ENCODE data around the gene LAPTM5. TPM values are rescaled to one million over a fixed set of nuclear protein-coding genes. Genes with fewer than 3 reads are reported as not detected.
A peak's percentile ranks its signal among the peaks of the same experiment; 100 is the strongest.

LAPTM5 gene
- total RNA-seq, 1 experiment from 2014 or later: 1.3 TPM

GRCh38 chr1:30718636-30719405, 38.8 kb downstream of the LAPTM5 start:
- DNase-seq (ENCODE audit: low read depth): peak; percentile 95

- peak; percentile 93 for DNase-seq (ENCODE audit: low read depth)
Measured at GRCh38 chr1:30718091-30718635, 39.4 kb downstream of the LAPTM5 start.

DNA sequence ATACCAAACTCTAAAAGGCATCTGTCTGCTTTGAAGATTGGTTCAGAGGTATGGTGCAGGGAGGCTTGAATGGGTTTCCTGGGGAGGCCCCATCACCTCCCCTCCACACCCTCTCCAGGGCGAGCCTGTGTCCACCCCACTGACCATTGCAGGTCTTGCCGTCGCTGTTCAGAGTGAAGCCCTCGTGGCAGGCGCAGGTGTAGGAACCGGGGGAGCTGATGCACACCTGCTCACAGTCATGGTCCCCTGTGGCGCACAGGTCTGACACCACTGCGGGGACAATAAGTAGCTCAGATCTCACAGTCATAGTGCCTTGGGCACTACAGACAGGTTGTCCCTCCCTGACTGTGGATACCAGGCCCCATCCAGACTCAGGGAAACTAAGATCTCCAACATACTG, 40.9 kb downstream of the LAPTM5 start:
- DNase-seq (ENCODE audit: low read depth): no peak

GRCh38 chr1:30715886-30716285, 41.7 kb downstream of the LAPTM5 start:
- no peak for DNase-seq (ENCODE audit: low read depth)

DNA sequence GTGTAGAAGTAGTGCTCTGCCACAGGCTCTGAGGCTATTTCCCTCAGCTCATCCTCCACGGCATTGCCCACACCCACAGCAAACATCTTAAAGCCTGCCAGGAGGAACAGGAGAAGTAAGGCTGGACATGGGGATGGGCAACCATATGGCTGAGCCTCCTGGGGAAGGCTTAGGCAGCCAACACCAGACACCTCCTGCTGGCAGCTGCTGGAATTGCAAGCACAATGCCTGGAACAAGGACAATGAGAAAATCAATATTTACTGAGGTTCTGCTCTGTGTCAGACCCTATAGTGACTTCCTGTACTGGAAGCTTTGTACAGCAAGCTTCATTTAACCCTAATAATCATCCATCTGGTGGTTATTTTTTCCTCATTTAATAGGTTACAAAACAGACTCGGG, 42.4 kb downstream of the LAPTM5 start:
- DNase-seq (ENCODE audit: low read depth): no peak

GRCh38 chr1:30714536-30715090, 43.0 kb downstream of the LAPTM5 start:
- DNase-seq (ENCODE audit: low read depth): no peak

GRCh38 chr1:30714025-30714424, 43.5 kb downstream of the LAPTM5 start:
- no peak for DNase-seq (ENCODE audit: low read depth)

DNA sequence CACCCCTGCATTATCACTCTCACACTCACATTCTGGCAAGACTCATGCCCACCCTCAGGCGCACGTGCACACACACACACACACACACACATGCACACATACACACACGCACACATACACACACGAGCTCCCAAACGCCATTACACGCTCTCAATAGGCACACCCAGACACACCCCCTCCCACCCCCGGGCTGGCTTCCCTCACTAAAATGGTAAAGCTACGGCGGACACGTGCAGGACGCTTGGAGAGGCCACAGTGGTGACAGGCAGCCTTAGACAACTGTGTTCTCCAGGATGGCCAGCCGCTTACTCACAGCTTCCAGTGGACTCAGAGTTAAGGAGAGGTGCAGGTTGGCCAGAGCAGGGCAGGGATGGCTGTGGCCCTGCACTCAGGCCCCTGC, 44.3 kb downstream of the LAPTM5 start:
- DNase-seq (ENCODE audit: low read depth): peak; percentile 37

DNA sequence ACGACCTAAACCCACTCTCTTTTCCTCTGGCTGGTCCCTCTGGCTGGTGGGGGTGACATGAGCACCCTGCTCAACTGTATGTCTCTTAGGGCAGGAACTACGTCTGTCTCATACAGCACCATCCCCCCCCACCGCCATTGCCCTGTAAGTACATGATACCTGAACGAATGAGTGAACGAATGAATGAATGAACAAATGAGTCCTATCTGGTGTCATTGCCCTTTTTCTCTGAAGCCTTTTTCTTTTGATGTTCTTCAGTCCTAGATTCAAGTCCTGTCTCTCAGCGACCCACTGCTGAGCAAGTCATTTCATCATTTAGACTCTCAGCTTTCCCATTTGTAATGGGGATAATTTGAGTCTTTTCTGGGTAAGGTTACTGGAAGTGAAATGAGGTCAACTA, 45.0 kb downstream of the LAPTM5 start:
- DNase-seq (ENCODE audit: low read depth): no peak

DNA sequence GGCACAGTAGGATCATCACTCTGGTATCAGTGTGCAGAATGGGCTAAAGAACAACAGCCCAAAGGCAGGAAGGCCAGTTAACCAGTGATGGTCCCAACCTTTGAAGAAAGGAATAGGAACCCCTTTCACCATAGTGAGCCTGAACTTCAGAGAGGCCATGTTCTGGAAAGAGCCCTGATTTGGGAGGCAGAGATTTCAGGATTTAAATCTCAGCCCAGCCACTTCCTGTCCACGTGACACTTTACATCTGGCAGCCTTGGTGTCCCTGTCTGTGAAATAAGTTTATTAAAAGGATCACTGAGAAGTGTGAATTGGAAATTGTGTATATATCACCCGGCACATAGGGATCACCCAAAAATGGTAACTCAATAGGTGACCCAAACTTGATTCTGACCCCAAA, 47.2 kb downstream of the LAPTM5 start:
- no peak for DNase-seq (ENCODE audit: low read depth)

GRCh38 chr1:30708361-30708728, 49.2 kb downstream of the LAPTM5 start:
- DNase-seq (ENCODE audit: low read depth): no peak

- DNase-seq (ENCODE audit: low read depth): peak; percentile 90
Measured at GRCh38 chr1:30707412-30708360, 49.9 kb downstream of the LAPTM5 start.

DNA sequence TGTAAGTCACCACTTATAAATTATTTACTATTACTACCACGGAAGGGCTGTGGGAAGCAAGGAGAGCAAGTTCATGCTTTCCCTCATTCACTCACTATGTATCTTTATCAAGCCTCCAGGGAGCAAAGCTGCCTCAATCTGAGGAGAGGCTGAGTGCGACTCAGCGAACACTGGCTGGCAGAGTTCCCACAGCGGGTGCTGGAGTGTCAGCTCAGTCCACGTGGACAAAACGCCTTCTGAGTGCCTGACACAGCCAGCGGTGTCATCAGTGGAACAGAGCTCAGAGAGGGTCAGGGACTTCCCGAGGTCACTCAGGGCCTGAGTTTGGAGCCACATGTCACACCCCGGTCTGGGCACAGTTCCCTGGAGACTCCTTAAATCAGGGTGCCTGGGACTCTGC, 51.0 kb downstream of the LAPTM5 start:
- peak; percentile 52 for DNase-seq (ENCODE audit: low read depth)

GRCh38 chr1:30705698-30706097, 51.9 kb downstream of the LAPTM5 start:
- DNase-seq (ENCODE audit: low read depth): no peak

DNA sequence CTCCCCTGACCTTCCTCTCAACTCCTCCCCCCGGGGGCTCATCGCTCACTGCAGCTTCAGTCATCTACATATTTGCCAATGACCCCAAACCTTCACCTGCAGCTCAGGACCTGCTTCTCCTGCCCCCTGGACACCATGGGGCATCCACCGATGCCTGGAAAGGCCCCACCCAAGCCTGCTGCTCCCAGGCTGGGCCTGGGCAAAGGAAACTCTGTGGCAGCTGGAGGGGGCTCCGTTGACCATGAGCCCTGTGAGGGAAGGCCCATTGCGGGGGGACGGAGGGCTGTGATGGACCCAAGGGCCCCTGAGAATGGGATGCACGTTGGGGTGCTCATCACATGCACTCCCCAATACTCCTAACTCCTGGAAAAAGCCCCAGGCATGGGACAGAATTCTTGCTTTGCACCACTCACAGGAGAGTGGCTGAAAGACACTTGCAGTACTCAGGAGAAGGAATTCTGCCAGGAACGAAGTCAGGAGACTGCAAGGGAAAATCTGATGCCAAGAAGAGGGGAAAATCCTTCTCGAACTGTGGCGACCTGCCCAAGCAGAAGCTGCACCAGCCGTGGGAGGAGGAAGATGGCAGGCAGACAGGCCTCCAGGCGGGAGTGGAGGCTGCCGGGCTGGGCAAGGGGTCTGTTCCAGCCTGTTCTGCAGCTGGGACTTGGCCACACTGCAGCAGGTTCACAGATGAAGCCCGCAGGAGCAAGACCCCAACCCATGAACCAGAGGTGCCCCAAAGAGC, 52.6 kb downstream of the LAPTM5 start:
- no peak for DNase-seq (ENCODE audit: low read depth)

- no peak for DNase-seq (ENCODE audit: low read depth)
Measured at GRCh38 chr1:30704271-30704670, 53.3 kb downstream of the LAPTM5 start.

- no peak for DNase-seq (ENCODE audit: low read depth)
Measured at GRCh38 chr1:30702823-30703222, 54.8 kb downstream of the LAPTM5 start.

GRCh38 chr1:30701258-30701633, 56.3 kb downstream of the LAPTM5 start:
- no peak for DNase-seq (ENCODE audit: low read depth)

DNA sequence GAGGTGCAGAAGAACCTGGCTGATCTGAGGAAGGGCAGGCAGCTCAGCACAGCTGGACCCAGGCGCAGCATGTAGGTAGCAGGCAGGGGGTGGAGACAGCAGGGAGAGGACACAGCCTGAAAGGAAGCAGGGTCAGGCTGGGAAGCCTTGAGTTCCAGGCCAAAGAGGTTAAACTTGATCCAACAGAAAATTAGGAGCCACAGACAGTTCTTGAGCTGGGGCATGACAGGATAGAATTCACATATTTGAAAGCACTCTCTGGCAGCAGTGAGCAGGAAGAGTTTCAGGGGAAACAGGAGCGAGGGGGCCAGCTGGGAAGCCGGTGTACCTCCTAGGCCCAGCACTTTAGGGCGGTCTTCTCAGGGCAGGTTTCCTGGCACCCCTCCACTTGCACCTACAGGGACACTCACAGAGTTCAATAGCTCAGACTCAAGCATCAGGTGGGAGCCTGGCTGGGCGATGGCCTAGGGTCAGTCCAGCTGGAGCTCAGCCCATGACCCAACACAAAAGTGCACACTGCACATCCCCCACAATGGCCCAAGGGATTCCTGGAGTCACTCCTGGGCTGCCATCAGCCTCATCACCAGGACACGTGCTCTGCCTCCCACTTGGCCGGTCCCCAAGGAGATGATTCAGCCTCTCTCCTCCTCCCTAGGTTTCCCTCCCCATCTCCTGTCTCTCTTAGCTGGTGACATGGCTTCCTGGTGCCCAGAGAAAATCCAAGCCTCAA, 56.9 kb downstream of the LAPTM5 start:
- peak; percentile 80 for DNase-seq (ENCODE audit: low read depth)

GRCh38 chr1:30699762-30700161, 57.8 kb downstream of the LAPTM5 start:
- no peak for DNase-seq (ENCODE audit: low read depth)

All from LHCN-M2 (cell line).